KMS-11 (cell line): ENCODE data around the gene TTC4.

Experiments
- H2AFZ ChIP-seq: fragments of 200-600 bp; sonication (generic); 2 replicates; pipeline ENCODE4 v1.6.1; 2016; ENCODE audit warnings: antibody characterized with exemption, mixed run types, low read depth
- H3K27ac ChIP-seq: fragments of 200-600 bp; sonication (generic); 2 replicates; pipeline ENCODE4 v1.6.1; 2016; ENCODE audit warnings: mild to moderate bottlenecking, mixed run types
- H3K27me3 ChIP-seq: fragments of 200-600 bp; sonication (generic); 2 replicates; pipeline ENCODE4 v1.6.1; 2017; ENCODE audit warnings: mild to moderate bottlenecking, low read depth, mixed run types, moderate library complexity; ENCODE audit not compliant: insufficient read depth
- H3K36me3 ChIP-seq: fragments of 200-600 bp; sonication (generic); 2 replicates; pipeline ENCODE4 v1.6.1; 2017; ENCODE audit warnings: mild to moderate bottlenecking, mixed run types; ENCODE audit not compliant: insufficient read depth
- H3K4me1 ChIP-seq: fragments of 200-600 bp; sonication (generic); 2 replicates; pipeline ENCODE4 v1.6.1; 2016; ENCODE audit warnings: mild to moderate bottlenecking, low read depth, mixed run types; ENCODE audit not compliant: poor library complexity, severe bottlenecking
- H3K4me2 ChIP-seq: fragments of 200-600 bp; sonication (generic); 2 replicates; pipeline ENCODE4 v1.7.0; 2016; ENCODE audit warnings: mild to moderate bottlenecking, mixed run types
- H3K4me3 ChIP-seq: fragments of 200-600 bp; sonication (generic); IDR thresholded peaks from 2 replicates; pipeline ENCODE4 v1.6.1; 2017; ENCODE audit warnings: low read depth, low read length, mixed read lengths; ENCODE audit not compliant: insufficient read depth
- H3K79me2 ChIP-seq: fragments of 200-600 bp; sonication (generic); 2 replicates; pipeline ENCODE4 v1.6.1; 2016; ENCODE audit warnings: low read depth, mixed run types; ENCODE audit not compliant: insufficient read depth
- H3K9ac ChIP-seq: fragments of 200-600 bp; sonication (generic); 2 replicates; pipeline ENCODE4 v1.6.1; 2016; ENCODE audit warnings: mild to moderate bottlenecking, mixed run types
- H4K20me1 ChIP-seq: fragments of 200-600 bp; sonication (generic); 2 replicates; pipeline ENCODE4 v1.6.1; 2016; ENCODE audit warnings: mild to moderate bottlenecking, mixed run types; ENCODE audit not compliant: insufficient read depth
- TF ChIP-seq, protein P1 (sequence below): fragments of 200-600 bp; sonication (generic); conservative IDR thresholded peaks from 2 replicates; pipeline ENCODE4 v1.6.1; 2017; ENCODE audit warnings: low read depth, mild to moderate bottlenecking, antibody characterized with exemption, low read length, moderate library complexity, mixed read lengths

TTC4 gene

DNA sequence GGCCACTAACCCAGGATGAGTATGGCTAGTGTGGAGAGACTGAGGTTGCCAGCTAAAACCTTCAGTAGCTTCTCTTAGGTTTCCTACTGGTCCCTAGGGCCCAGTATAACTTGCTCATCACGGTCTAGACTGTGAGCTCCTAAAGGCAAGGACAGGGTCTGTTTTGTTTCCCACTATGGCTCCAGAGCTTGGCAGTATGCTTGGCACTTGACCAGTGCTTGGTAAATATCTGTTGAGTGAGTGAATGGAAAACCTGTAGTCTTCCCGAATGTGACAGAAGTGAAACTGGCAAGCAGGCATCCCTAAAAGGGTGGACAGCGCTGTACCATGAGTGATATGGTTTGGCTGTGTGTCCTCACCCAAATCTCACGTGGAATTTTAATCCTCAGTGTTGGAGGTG lies 61.8 kb downstream of the TTC4 start:
- no peak overlapping the region for H3K9ac ChIP-seq
- no peak overlapping the region for H3K4me2 ChIP-seq
- H3K36me3 ChIP-seq, result no peaks in the 10 kb centered on the region
- no peaks in the 10 kb centered on the region for H3K79me2 ChIP-seq
- TF ChIP-seq, protein P1, sequence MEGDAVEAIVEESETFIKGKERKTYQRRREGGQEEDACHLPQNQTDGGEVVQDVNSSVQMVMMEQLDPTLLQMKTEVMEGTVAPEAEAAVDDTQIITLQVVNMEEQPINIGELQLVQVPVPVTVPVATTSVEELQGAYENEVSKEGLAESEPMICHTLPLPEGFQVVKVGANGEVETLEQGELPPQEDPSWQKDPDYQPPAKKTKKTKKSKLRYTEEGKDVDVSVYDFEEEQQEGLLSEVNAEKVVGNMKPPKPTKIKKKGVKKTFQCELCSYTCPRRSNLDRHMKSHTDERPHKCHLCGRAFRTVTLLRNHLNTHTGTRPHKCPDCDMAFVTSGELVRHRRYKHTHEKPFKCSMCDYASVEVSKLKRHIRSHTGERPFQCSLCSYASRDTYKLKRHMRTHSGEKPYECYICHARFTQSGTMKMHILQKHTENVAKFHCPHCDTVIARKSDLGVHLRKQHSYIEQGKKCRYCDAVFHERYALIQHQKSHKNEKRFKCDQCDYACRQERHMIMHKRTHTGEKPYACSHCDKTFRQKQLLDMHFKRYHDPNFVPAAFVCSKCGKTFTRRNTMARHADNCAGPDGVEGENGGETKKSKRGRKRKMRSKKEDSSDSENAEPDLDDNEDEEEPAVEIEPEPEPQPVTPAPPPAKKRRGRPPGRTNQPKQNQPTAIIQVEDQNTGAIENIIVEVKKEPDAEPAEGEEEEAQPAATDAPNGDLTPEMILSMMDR, result no peak
- no peak overlapping the region for H3K27ac ChIP-seq
- H3K4me3 ChIP-seq, result no peak overlapping the region
- no peaks in the 10 kb centered on the region for H3K27me3 ChIP-seq
- no peaks in the 10 kb centered on the region for H3K4me1 ChIP-seq
- no peaks in the 10 kb centered on the region for H4K20me1 ChIP-seq
- no peak overlapping the region for H2AFZ ChIP-seq

DNA sequence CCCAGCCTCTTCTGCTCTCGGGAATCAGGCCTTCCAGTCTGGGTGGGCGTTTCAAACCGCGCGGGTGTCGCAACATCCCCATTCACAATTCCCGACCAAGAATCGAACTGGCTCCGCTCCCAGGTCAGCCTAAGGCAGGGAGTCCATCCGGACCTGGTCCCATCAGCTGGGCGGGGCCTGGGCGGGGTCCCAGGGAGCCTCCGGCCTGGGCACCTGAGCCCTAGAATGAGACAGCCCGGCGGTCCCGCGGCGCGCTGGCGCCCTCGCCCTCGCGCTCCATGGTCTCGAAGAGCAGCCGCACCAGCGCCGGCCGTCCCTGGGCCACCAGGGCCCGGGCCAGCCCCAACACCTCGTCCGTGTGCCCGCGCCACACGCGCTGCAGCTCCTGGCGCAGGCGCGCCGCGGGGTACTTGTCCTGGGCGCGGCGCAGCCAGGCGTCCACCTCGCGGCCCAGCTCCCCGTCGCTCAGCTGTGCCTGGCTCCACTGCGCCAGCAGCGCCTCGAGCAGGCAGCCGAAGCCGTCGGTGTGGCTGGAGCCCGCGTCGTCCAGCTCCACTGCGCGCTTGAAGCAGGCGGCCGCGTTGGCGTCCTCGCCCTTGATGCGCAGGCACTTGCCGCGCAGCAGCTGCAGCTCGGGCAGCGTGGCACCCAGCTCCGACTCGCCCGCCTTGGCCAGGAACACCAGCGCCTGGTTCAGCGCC lies 65.5 kb downstream of the TTC4 start:
- no peaks in the 10 kb centered on the region for H3K36me3 ChIP-seq
- H4K20me1 ChIP-seq, result no peaks in the 10 kb centered on the region
- no peaks in the 10 kb centered on the region for H3K27me3 ChIP-seq
- H3K27ac ChIP-seq, result no peak overlapping the region
- H3K4me1 ChIP-seq, result no peaks in the 10 kb centered on the region
- no peak overlapping the region for H3K9ac ChIP-seq
- H2AFZ ChIP-seq, result no peak overlapping the region
- no peak overlapping the region for H3K4me3 ChIP-seq
- H3K4me2 ChIP-seq, result no peak overlapping the region
- TF ChIP-seq, protein P1, result no peak
- no peaks in the 10 kb centered on the region for H3K79me2 ChIP-seq

DNA sequence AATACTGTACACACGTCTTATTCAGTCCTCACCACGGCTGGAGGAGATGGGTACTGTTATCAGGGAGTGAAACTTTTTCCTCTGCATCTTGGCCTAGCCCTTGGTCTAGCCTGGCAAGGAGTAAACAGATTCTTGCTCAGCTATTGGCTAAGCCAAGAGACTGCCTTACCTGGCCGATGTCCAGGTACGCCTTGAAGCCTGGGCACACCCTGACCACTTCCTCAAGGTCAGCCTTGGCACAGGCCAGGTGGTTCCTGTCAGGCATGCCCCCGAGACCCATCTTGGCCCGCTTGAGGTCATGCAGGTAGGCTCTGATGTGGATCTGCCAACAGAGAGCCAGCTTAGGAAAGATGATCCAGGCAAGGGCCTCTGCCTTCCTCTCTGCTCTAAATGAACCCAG lies 66.5 kb downstream of the TTC4 start:
- Histone ChIP-seq H3K36me3 (no peaks in the 10 kb centered on the region), H3K79me2 (no peaks in the 10 kb centered on the region), H3K4me2 (no peak overlapping the region), H4K20me1 (no peaks in the 10 kb centered on the region), H3K27ac (no peak overlapping the region), H3K4me3 (no peak overlapping the region), H3K4me1 (no peaks in the 10 kb centered on the region), H2AFZ (no peak overlapping the region), H3K9ac (no peak overlapping the region), H3K27me3 (no peaks in the 10 kb centered on the region)
- TF ChIP-seq, protein P1, result no peak

DNA sequence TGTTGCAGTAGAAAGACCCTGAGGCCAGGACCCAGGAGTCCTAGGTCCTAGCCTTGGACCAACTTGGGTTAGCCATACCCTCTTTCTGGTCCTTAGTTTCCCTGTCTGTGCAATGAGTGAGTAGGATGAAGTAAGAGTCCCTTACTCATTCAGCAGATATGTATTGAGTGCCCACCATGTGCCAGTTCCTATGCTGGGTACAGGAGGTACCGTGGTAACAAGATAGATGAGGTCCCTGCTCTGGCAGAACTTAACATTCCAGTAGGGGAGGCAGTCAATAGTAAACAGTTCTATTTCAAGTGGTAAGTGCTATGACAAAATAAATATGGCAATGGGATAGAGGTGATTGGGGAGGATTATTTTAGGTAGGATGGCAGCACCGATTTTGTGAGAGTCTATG lies 66.9 kb downstream of the TTC4 start:
- H3K36me3 ChIP-seq, result no peaks in the 10 kb centered on the region
- TF ChIP-seq, protein P1, result no peak
- no peaks in the 10 kb centered on the region for H3K79me2 ChIP-seq

More for the DNA sequence above, 66.9 kb downstream of the TTC4 start:
- H3K27me3 ChIP-seq, result no peaks in the 10 kb centered on the region
- H3K4me1 ChIP-seq, result no peaks in the 10 kb centered on the region
- H3K27ac ChIP-seq, result no peak overlapping the region
- H3K4me2 ChIP-seq, result no peak overlapping the region
- no peak overlapping the region for H2AFZ ChIP-seq
- no peak overlapping the region for H3K4me3 ChIP-seq
- no peaks in the 10 kb centered on the region for H4K20me1 ChIP-seq
- no peak overlapping the region for H3K9ac ChIP-seq
